HG02938 (cell line): ENCODE measurements around the gene PUM1.

Source experiments
- ATAC-seq: cut with Tn5 transposase; IDR thresholded peaks from one replicate; pipeline ENCODE4 v1.9.1; 2021; ENCODE audit warnings: mild to moderate bottlenecking, moderate library complexity; ENCODE audit not compliant: unreplicated experiment

Gene PUM1

GRCh38 chr1:30934613-30935012 is 130.9 kb downstream of the PUM1 start:
- ATAC-seq = no peak

DNA sequence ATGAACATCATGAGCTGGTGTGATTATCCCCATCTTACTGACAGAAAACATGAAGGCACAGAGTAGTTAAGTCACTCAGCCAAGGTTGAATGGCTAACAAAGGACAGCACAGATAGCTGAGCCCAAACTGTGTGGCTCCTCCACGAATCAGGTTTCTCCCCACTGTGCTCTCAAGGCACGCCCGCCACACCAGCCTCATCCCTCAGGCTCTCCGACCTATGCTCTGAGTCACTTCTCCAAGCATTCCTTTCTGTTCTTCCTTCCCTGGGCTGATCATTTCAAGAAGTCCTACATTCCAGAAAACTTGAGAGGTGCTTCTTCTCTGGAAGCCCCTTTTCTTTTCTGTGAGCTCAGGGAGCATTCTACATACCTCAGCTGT is 131.7 kb downstream of the PUM1 start:
- ATAC-seq = no peak

- no peak for ATAC-seq
These were observed 134.8 kb downstream of the PUM1 start for GRCh38 chr1:30930631-30931173.

GRCh38 chr1:30929944-30930525 is 135.5 kb downstream of the PUM1 start:
- ATAC-seq = no peak

DNA sequence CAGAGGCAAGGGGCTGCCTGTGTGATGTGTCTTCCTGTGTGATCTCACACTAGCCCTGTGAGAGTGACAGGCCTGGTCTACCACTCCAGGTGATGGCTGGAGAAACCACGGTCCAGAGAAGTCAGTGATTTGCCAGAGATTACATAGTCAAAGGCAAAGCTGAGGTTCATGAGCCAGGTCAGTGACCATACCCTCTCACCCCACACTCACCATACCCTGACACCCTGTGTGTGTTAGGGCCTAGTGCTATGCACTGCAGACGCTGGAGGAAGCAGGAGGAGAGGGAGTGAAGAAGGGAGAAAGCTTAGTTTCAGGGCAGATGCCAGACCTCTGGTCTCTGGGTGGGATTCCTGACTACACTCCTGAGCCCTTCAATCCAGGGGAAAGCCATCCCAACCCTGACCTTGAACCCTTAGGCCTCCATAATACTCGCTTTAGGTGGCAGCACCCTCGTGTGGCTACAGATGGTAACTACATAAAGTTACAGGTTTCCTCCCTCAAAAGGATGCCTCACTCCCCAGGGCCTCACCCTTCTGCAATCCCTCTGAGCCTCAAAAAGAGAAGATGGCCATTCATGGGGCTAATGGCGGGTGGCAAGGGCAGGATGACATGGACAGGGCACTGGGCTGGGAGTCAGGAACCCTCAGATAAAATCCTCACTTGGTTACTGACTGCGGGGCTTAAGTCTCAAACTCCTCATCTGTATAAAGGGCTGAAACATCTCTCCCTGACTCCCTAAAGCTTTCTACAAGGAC is 136.2 kb downstream of the PUM1 start:
- no peak for ATAC-seq

DNA sequence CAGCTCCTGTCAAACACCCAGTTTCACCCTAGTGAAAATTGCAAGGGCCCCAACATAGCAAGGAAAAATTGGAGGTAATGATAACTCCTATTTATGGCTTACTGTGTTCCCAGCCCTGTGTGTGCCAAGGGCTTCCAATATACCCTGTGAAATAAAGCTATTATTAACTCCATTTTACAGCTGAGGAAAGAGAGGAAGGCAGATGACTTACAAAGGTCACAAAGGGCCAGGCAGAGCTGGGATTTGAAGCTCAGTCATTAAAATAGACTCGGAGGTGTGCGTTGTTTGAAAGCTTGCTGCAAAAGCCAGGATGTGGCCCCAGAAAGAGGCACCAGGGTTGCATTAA is 136.8 kb downstream of the PUM1 start:
- no peak for ATAC-seq

DNA sequence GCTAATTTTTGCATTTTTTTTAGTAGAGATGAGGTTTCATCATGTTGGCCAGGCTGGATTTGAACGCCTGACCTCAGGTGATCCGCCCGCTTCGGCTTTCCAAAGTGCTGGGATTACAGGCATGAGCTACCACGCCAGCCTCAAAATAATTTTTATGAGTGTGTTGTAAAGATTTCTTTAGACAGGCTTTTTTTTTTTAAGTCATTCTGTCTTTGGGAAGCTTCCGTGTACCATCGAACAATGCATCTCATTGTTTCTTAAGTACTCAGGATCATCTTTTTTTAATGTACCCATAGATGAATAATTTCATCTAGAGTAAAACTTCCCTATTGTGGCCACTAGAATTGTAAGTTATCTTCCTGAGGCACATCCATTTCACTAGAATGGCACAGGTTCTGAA is 137.3 kb downstream of the PUM1 start:
- no peak for ATAC-seq

DNA sequence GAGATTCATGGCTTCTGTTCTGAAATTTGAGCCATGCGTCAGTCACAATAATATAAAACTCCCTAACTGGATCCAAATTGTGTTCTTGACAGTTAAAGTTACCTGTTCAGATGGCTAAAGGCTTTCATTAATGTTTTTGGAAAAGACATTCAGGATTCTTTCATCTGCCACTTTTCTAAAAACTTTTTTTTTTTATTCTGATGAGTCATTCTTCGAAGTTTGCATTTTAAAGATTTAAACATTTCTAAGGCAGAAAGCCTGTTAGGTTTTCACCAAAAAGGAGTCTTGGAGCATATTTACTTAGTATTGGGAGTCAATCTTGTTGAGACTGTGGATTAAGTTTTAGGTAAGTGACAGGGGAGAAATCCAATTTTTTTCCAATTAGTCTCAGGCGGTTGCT is 138.1 kb downstream of the PUM1 start:
- no peak for ATAC-seq

- ATAC-seq = no peak
These were observed 141.9 kb downstream of the PUM1 start for GRCh38 chr1:30923597-30923996.

DNA sequence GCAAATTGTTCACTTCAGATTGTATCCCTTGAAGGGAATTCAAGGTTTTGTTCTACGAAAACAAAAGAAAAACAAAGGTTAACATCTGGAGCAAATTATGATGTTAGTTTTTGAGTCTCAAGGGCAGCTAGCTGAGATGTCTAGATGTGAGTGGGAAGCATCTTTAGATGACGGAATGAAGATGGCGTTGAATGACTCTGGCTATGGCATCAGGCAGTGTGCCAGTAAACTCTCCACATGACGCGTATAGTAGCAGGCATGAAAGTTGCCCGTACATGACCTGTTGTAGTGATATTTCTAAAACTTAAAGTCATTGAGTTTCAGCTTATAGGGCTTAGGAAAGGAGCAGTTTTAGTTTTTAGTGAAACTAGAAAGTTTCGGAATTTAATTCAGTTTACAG is 144.7 kb downstream of the PUM1 start:
- no peak for ATAC-seq

GRCh38 chr1:30919025-30919881 is 146.3 kb downstream of the PUM1 start:
- ATAC-seq = no peak

DNA sequence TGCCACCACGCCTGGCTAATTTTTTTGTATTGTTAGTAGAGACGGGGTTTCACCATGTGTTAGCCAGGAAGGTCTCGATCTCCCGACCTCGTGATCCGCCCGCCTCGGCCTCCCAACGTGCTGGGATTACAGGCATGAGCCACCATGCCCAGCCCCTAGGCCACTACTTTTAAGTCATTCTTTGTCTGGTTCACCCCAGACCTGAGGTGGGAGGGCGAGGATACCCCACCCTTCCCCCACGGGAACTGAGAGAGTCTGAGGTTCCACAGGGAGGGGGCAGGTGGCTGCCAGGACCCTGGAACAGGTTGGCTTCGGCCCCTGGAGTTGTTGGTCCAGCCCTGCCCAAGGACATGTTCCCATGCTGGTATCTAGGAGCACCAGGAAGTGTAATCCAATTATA is 149.2 kb downstream of the PUM1 start:
- no peak for ATAC-seq

GRCh38 chr1:30915491-30916230 is 149.9 kb downstream of the PUM1 start:
- ATAC-seq = no peak

GRCh38 chr1:30914931-30915330 is 150.6 kb downstream of the PUM1 start:
- ATAC-seq = no peak

- no peak for ATAC-seq
These were observed 151.0 kb downstream of the PUM1 start for GRCh38 chr1:30914587-30914922.

- no peak for ATAC-seq
These were observed 152.4 kb downstream of the PUM1 start for GRCh38 chr1:30912913-30913652.

DNA sequence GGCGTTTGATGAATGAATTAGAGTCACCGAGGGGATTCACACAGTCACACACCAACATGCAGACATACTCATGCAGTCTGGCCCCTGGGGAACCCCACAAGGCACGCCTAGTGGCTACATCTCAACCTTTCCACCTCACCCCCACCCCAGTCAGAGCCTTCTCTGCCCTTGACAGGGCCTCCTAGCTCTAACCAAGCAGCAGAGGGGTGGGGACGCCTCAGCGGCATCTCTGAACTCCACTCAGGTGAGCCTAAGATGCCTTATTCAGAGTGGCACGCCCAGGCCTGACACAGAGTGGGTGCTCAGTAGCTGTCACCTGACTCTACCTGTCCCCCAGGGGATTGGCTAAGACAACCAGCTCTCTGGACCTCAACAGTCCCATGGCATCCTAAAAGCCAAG is 153.3 kb downstream of the PUM1 start:
- no peak for ATAC-seq

DNA sequence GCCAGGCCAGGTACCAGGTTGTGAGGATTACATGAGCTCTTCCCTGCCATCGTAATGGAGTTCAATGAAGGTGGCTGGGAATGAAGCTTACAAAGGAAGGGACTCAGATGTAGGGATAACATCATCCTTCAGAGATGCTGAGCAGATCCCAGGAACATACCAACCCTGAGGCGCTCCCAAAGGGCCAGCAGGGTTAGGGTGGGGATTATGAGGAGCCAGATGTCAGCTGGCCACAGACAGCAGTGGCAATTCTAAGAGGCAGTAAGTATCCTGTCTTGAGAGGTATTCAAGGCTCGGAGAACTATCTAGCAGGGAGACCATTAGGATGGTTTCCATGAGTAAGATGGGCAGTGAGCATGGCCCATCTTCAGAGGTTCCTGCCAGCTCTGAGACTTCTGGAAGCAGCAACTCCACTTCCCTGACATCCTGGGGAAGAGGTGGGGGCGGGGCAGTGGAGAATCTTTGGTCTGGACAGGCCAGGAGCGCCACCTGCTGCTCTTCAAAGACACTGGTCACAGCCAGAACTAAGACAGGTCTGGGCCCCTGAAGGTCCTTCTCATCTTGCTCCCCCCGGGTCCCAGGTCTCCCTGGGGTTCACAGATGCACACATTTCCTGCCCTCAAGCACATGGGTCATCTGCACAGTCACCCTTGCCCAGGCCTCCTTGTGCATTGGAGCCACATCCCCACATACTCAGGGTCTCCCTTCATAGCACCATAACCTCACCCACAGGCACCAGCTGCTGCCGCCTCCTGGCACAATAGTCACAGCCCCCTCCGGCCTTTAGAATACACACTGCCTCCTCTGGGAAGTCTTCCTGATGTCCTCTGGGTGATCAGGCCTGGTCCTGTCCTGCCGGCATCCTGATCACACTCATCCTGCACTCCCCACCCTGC is 154.2 kb downstream of the PUM1 start:
- ATAC-seq = no peak

- no peak for ATAC-seq
These were observed 156.0 kb downstream of the PUM1 start for GRCh38 chr1:30909365-30910068.
